GM12892 (cell line): ENCODE results near the gene SHROOM3.

Experiments
- POLR2A ChIP-seq: IDR thresholded peaks from 2 replicates; pipeline ENCODE4 v1.6.1; 2011; ENCODE audit warnings: low read depth, low read length, control low read depth
- POLR2AphosphoS5 ChIP-seq: IDR thresholded peaks from 2 replicates; pipeline ENCODE4 v1.6.1; 2011; ENCODE audit warnings: low read depth, low read length, control low read depth
- TAF1 ChIP-seq: IDR thresholded peaks from 2 replicates; pipeline ENCODE4 v1.6.1; 2011; ENCODE audit warnings: low read depth, mild to moderate bottlenecking, control low read depth, low read length, borderline replicate concordance

DNA sequence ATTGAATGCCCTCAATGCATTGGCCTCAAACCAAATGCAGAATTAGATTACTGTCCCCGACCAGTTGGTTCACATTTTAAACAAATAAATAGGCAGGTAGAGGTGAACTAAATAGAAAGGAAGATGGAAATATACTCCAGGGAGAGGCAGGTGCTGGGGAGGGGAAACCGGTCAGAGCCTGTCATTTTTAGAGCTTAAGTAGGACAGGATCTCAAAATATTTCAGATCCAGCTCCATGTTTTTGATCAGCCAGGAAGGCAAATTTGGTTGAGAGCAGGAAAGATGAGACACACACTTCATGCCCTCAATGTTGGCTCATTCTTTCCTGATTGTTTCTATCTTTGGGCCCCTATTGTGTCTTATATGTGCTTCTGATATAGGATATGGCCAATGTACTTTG, 206.7 kb downstream of the SHROOM3 start:
- TF ChIP-seq POLR2AphosphoS5 (no peak), POLR2A (no peak), TAF1 (no peak)
